DOHH2 (cell line): ENCODE measurements around the gene ADARB1.

Experiments
- H3F3A ChIP-seq: fragments of 200-600 bp; sonication (generic), shearing (Covaris generic); 2 replicates; pipeline ENCODE4 v1.6.0; 2016; ENCODE audit warnings: antibody characterized with exemption, mild to moderate bottlenecking; ENCODE audit not compliant: control insufficient read depth, insufficient read depth
- H3K27ac ChIP-seq: fragments of 200-600 bp; sonication (generic); 2 replicates; pipeline ENCODE4 v1.5.1; 2014; ENCODE audit warnings: low read depth, mild to moderate bottlenecking, low read length, moderate library complexity
- H3K27me3 ChIP-seq: fragments of 200-600 bp; sonication (generic); 2 replicates; pipeline ENCODE4 v1.6.1; 2014; ENCODE audit warnings: mild to moderate bottlenecking, low read length, mixed read lengths; ENCODE audit not compliant: control insufficient read depth
- H3K36me3 ChIP-seq: fragments of 200-600 bp; sonication (generic); 2 replicates; pipeline ENCODE4 v1.6.1; 2014; ENCODE audit warnings: mild to moderate bottlenecking, low read length, moderate library complexity, mixed read lengths; ENCODE audit not compliant: control insufficient read depth
- H3K4me1 ChIP-seq: fragments of 200-600 bp; sonication (generic); 2 replicates; pipeline ENCODE4 v1.6.1; 2014; ENCODE audit warnings: mild to moderate bottlenecking, low read length, mixed read lengths; ENCODE audit not compliant: control insufficient read depth
- H3K4me2 ChIP-seq: fragments of 200-600 bp; sonication (generic); 2 replicates; pipeline ENCODE4 v1.6.0; 2014; ENCODE audit warnings: mild to moderate bottlenecking, low read length, moderate library complexity
- H3K4me3 ChIP-seq: fragments of 200-600 bp; sonication (generic); 2 replicates; pipeline ENCODE4 v1.5.1; 2014; ENCODE audit warnings: mild to moderate bottlenecking, low read length, mixed read lengths
- H3K79me2 ChIP-seq: fragments of 200-600 bp; sonication (generic); 2 replicates; pipeline ENCODE4 v1.6.1; 2014; ENCODE audit warnings: mild to moderate bottlenecking, low read length, mixed read lengths; ENCODE audit not compliant: control insufficient read depth
- H3K9me2 ChIP-seq: fragments of 200-600 bp; sonication (generic); replicated peaks from 2 replicates; pipeline ENCODE4 v1.6.1; 2014; ENCODE audit warnings: mild to moderate bottlenecking, low read length, mixed read lengths; ENCODE audit not compliant: control insufficient read depth
- H3K9me3 ChIP-seq: fragments of 200-600 bp; sonication (generic); 2 replicates; pipeline ENCODE4 v1.6.1; 2014; ENCODE audit warnings: antibody characterized with exemption, low read length, mixed read lengths; ENCODE audit not compliant: control insufficient read depth, insufficient read depth
- H4K20me1 ChIP-seq: fragments of 200-600 bp; sonication (generic); 2 replicates; pipeline ENCODE4 v1.6.0; 2014; ENCODE audit warnings: low read depth, mild to moderate bottlenecking, antibody characterized with exemption, low read length, moderate library complexity; ENCODE audit not compliant: control insufficient read depth, insufficient read depth
- CTCF ChIP-seq: fragments of 200-600 bp; sonication (generic); IDR thresholded peaks from one replicate; pipeline ENCODE4 v1.5.1; 2014; ENCODE audit warnings: antibody characterized with exemption, mild to moderate bottlenecking, low read depth, low read length; ENCODE audit not compliant: poor library complexity, severe bottlenecking
- EZH2phosphoT487 ChIP-seq: fragments of 200-600 bp; sonication (generic); IDR thresholded peaks from 2 replicates; pipeline ENCODE4 v1.6.1; 2017; ENCODE audit warnings: borderline replicate concordance, mild to moderate bottlenecking, antibody characterized with exemption, low read length, moderate library complexity, mixed read lengths

Gene ADARB1

GRCh38 chr21:45228656-45229240, 154.4 kb downstream of the ADARB1 start:
- no peak overlapping the region for H3K4me3 ChIP-seq
- no peak overlapping the region for H3K27ac ChIP-seq

DNA sequence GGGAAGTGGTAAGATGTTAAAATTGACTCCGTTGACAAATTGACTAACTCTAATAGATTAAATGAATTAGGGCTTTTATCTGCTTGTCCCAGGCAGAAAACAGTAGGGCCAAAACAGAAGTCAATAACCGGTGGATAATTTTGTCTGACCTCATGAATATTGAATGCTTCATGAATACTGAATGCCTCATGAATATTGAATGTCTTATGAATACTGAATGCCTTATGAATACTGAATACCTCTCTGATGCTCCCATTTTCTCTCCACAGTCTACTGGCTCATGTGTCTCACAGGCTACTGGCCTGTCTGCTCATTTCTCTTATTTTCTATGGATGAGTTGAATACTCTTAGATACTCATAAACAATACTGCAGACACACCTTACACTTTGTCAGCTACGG, 157.3 kb downstream of the ADARB1 start:
- H3K4me2 ChIP-seq = no peak overlapping the region
- TF ChIP-seq EZH2phosphoT487 = no peak
- H3K9me3 ChIP-seq = no peaks in the 10 kb centered on the region
- H3K27ac ChIP-seq = no peak overlapping the region
- no peaks in the 10 kb centered on the region for H3K79me2 ChIP-seq
- H3F3A ChIP-seq = no peaks in the 10 kb centered on the region
- H3K36me3 ChIP-seq = no peaks in the 10 kb centered on the region
- peaks cover 3% of the 10 kb centered on the region; the same call in 1 of the 2 replicates for H3K27me3 ChIP-seq
- H3K4me3 ChIP-seq = no peak overlapping the region
- no peaks in the 10 kb centered on the region for H3K4me1 ChIP-seq
- H4K20me1 ChIP-seq = no peaks in the 10 kb centered on the region
- H3K9me2 ChIP-seq = no peaks in the 10 kb centered on the region

More at GRCh38 chr21:45228656-45229240, 154.4 kb downstream of the ADARB1 start:
- Histone ChIP-seq H3K9me2 (no peaks in the 10 kb centered on the region), H3K79me2 (no peaks in the 10 kb centered on the region), H3K4me1 (no peaks in the 10 kb centered on the region), H3K36me3 (no peaks in the 10 kb centered on the region), H4K20me1 (no peaks in the 10 kb centered on the region), H3F3A (no peaks in the 10 kb centered on the region), H3K9me3 (no peaks in the 10 kb centered on the region), H3K27me3 (peaks cover 3% of the 10 kb centered on the region; the same call in 1 of the 2 replicates), H3K4me2 (no peak overlapping the region)
- TF ChIP-seq EZH2phosphoT487 (no peak), CTCF (no peak)

GRCh38 chr21:45234127-45234526, 159.7 kb downstream of the ADARB1 start:
- Histone ChIP-seq H3K36me3 (no peaks in the 10 kb centered on the region), H4K20me1 (no peaks in the 10 kb centered on the region), H3K4me1 (no peaks in the 10 kb centered on the region), H3K9me2 (no peaks in the 10 kb centered on the region), H3K4me2 (no peak overlapping the region), H3F3A (no peaks in the 10 kb centered on the region), H3K9me3 (no peaks in the 10 kb centered on the region), H3K27ac (no peak overlapping the region), H3K79me2 (no peaks in the 10 kb centered on the region), H3K4me3 (no peak overlapping the region), H3K27me3 (no peaks in the 10 kb centered on the region)
- TF ChIP-seq EZH2phosphoT487 (no peak), CTCF (no peak)

GRCh38 chr21:45234965-45235364, 160.6 kb downstream of the ADARB1 start:
- TF ChIP-seq CTCF = no peak
- TF ChIP-seq EZH2phosphoT487 = no peak
- Histone ChIP-seq H3K27ac (no peak overlapping the region), H3K27me3 (no peaks in the 10 kb centered on the region), H3K4me3 (no peak overlapping the region), H3K4me2 (no peak overlapping the region), H4K20me1 (no peaks in the 10 kb centered on the region), H3K4me1 (no peaks in the 10 kb centered on the region), H3F3A (no peaks in the 10 kb centered on the region), H3K79me2 (no peaks in the 10 kb centered on the region), H3K9me2 (no peaks in the 10 kb centered on the region), H3K36me3 (no peaks in the 10 kb centered on the region), H3K9me3 (no peaks in the 10 kb centered on the region)
